ENCODE measurements around the gene FLCN. TPM values are rescaled to one million over a fixed set of nuclear protein-coding genes. Genes with fewer than 3 reads are reported as not detected.

Gene FLCN
- total RNA-seq, 4 donors from 2014 or later, result 13.2 to 82.0 (median 61.5) TPM

- no peak overlapping the region for H3K4me3 ChIP-seq
These were observed 45.0 kb downstream of the FLCN start for GRCh38 chr17:17191961-17192381.

GRCh38 chr17:17191346-17191792, 45.6 kb downstream of the FLCN start:
- Histone ChIP-seq H3K27me3 (no peaks in the 10 kb centered on the region), H3K4me3 (no peak overlapping the region), H3K4me1 (peaks cover 0 to 12% of the 10 kb centered on the region in 2 donors), H3K36me3 (no peaks in the 10 kb centered on the region), H3K27ac (peak overlapping the region; percentile 69 to 75), H3K9me3 (no peaks in the 10 kb centered on the region)
- intact Hi-C loops (cut with DNase I; ENCODE audit: low total_unique reads), result no loop called here
- DNase-seq, result peak; percentile 36 to 44
- TF ChIP-seq POLR2A (IDR thresholded peaks at IDR 0.05), result no peak
- TF ChIP-seq CTCF (IDR thresholded peaks at IDR 0.05), result no peak

More at GRCh38 chr17:17191961-17192381, 45.0 kb downstream of the FLCN start:
- no peak for DNase-seq
- H3K27me3 ChIP-seq, result no peaks in the 10 kb centered on the region
- H3K4me1 ChIP-seq, result peaks cover 0 to 12% of the 10 kb centered on the region in 2 donors
- no peaks in the 10 kb centered on the region for H3K9me3 ChIP-seq
- TF ChIP-seq POLR2A (IDR thresholded peaks at IDR 0.05), result no peak
- intact Hi-C loops (cut with DNase I; ENCODE audit: low total_unique reads), result no loop called here
- H3K36me3 ChIP-seq, result no peaks in the 10 kb centered on the region
- peak overlapping the region; percentile 69 to 75 for H3K27ac ChIP-seq

- H3K9me3 ChIP-seq, result no peaks in the 10 kb centered on the region
- TF ChIP-seq POLR2A (IDR thresholded peaks at IDR 0.05), result no peak
- peaks cover 0 to 12% of the 10 kb centered on the region in 2 donors for H3K4me1 ChIP-seq
- H3K4me3 ChIP-seq, result no peak overlapping the region
- intact Hi-C loops (cut with DNase I; ENCODE audit: low total_unique reads), result no loop called here
- H3K36me3 ChIP-seq, result no peaks in the 10 kb centered on the region
- H3K27me3 ChIP-seq, result no peaks in the 10 kb centered on the region
- DNase-seq, result no peak
- peak overlapping the region; percentile 27 to 75 for H3K27ac ChIP-seq
These were observed 46.8 kb downstream of the FLCN start for GRCh38 chr17:17190188-17190587.

- H3K27me3 ChIP-seq, result no peaks in the 10 kb centered on the region
- intact Hi-C loops (cut with DNase I; ENCODE audit: low total_unique reads), result no loop called here
- peak overlapping the region in 1 of 2 donors; percentile 75 for H3K27ac ChIP-seq
- H3K9me3 ChIP-seq, result no peaks in the 10 kb centered on the region
- peaks cover 0 to 12% of the 10 kb centered on the region in 2 donors for H3K4me1 ChIP-seq
- no peak overlapping the region for H3K4me3 ChIP-seq
- TF ChIP-seq POLR2A (IDR thresholded peaks at IDR 0.05) (no peak), CTCF (IDR thresholded peaks at IDR 0.05) (no peak)
- DNase-seq, result no peak
- H3K36me3 ChIP-seq, result no peaks in the 10 kb centered on the region
These were observed 47.4 kb downstream of the FLCN start for GRCh38 chr17:17189559-17189958.

GRCh38 chr17:17188586-17188985, 48.4 kb downstream of the FLCN start:
- Histone ChIP-seq H3K27me3 (no peaks in the 10 kb centered on the region), H3K9me3 (no peaks in the 10 kb centered on the region), H3K36me3 (no peaks in the 10 kb centered on the region), H3K4me3 (no peak overlapping the region), H3K27ac (no peak overlapping the region), H3K4me1 (peaks cover 0 to 12% of the 10 kb centered on the region in 2 donors)
- TF ChIP-seq POLR2A (IDR thresholded peaks at IDR 0.05), result no peak
- no peak for TF ChIP-seq CTCF (IDR thresholded peaks at IDR 0.05)
- intact Hi-C loops (cut with DNase I; ENCODE audit: low total_unique reads), result no loop called here
- no peak for DNase-seq

GRCh38 chr17:17186551-17187505, 50.1 kb downstream of the FLCN start:
- H3K27me3 ChIP-seq, result no peaks in the 10 kb centered on the region
- no peak overlapping the region for H3K27ac ChIP-seq
- H3K9me3 ChIP-seq, result no peaks in the 10 kb centered on the region
- H3K4me1 ChIP-seq, result peaks cover 0 to 11% of the 10 kb centered on the region in 2 donors
- intact Hi-C loops (cut with DNase I; ENCODE audit: low total_unique reads), result no loop called here
- TF ChIP-seq CTCF (IDR thresholded peaks at IDR 0.05) (no peak), POLR2A (IDR thresholded peaks at IDR 0.05) (no peak)
- no peak for DNase-seq
- no peaks in the 10 kb centered on the region for H3K36me3 ChIP-seq
- H3K4me3 ChIP-seq, result no peak overlapping the region

All from uterus (tissue), 4 donors.